Epithelial cell of prostate (primary cell): ENCODE measurements around the gene RPL28.
"Not testable (repeated sequence)": the region's sequence is repeated elsewhere in the genome, so short reads cannot be mapped to it uniquely, and the experiment has no call there.

ENCODE experiments used
- DNase-seq: peaks from one replicate; pipeline ENCODE4 v3.0.0-alpha.2; 2011; ENCODE audit warnings: low read depth, low spot score
- H3K27ac ChIP-seq: fragments of 450-650 bp; 2 replicates; pipeline ENCODE4 v1.5.1; 2017; ENCODE audit warnings: mild to moderate bottlenecking

RPL28 gene

GRCh38 chr19:55418185-55418584, 32.5 kb downstream of the RPL28 start:
- no peak overlapping the region for H3K27ac ChIP-seq
- no peak for DNase-seq

GRCh38 chr19:55419103-55419502, 33.4 kb downstream of the RPL28 start:
- H3K27ac ChIP-seq = no peak overlapping the region
- no peak for DNase-seq

- H3K27ac ChIP-seq = no peak overlapping the region
- DNase-seq = no peak
Observed at GRCh38 chr19:55419624-55420236, 34.0 kb downstream of the RPL28 start.

GRCh38 chr19:55421281-55421680, 35.5 kb downstream of the RPL28 start:
- DNase-seq, H3K27ac ChIP-seq: not testable (repeated sequence)

DNA sequence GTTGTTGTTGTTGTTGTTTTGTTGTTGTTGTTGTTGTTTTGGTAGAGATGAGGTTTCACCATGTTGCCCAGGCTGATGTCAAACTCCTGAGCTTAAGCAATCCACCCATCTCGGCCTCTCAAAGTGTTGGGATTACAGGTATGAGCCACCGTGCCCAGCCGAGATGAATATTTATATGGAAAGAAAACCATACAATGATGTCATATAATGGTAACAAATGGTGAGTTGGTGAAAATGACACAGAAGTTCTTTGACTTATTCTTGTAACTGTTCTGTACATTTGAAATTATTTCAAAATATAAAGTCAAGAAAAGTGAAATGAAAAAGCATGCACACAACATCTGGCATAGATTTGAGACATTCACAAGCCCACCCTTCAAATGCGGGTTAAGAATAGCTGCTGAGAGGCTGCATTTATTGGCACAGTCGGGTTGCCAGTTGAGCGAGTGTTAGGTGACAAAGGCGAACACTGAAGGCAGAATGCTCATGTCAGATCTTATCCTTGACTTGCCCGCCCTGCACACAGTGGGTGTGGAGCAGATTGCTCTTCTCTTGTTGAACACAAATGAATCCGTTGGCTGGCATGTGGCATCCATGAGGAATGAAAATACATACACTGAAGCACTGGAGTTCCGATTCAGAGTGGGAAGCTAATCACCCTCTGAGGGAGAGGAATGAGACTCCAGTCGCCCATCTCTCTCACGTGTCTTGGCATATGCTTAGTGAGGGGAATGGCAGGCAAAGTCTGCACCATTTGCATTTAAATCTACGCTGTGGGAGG, 37.7 kb downstream of the RPL28 start:
- DNase-seq = no peak
- H3K27ac ChIP-seq = no peak overlapping the region

DNA sequence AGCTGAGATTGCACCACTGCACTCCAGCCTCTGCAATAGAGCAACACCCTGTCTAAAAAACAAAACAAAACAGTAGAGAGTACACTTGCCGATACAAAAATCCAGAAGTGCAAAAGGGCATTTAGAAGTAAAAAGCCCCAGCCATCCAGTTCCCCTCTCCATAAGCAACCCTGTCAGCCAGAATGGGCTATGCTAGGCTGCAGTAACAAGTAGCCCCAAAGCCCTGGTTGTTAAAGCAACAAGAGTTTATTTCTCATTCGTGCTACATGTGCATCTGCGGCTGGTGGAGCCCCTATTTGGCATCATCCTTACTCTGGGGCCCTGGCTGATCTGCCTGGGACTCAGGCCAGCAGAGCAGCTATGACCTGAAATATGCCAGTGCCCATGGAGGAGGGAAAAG, 38.8 kb downstream of the RPL28 start:
- no peak for DNase-seq
- no peak overlapping the region for H3K27ac ChIP-seq

DNA sequence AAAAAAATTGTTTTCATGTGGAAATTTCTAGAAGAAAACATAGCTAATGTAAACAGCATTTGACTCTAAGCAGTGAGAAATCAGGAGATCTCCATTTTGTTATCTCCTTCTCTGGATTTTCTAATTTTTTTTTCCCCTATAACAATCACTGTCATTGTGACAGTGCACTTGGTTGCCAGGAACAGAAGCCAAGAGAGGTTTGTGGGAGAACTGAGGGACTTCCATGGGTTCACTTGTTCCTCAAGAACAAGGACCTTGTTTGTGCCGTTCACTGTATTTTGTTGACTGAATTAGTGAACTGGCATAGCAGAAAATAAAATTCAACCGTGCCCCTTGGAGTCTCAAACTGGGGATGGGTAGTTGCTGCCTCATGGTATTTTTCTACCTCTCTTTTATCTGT, 40.3 kb downstream of the RPL28 start:
- DNase-seq = no peak
- no peak overlapping the region for H3K27ac ChIP-seq

DNA sequence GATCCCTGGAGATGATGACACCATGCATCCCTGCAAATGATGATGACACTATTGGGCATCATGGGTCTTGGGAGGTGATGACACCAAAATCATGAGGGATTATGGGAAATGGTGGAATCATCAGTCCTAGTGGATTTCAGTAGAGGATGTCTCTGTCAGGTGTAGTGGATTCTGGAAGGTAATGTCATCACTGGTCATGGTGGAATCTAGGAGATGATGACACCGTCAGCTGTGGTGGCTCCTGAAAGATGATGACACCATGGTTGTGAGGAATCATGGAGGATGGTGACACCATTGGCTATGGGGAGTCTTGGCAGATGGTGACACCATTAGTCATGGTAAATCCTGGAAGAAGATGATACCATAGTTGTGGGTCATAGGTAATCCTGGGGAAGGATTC, 45.5 kb downstream of the RPL28 start:
- no peak for DNase-seq
- H3K27ac ChIP-seq = no peak overlapping the region

- H3K27ac ChIP-seq = no peak overlapping the region
- no peak for DNase-seq
Observed at GRCh38 chr19:55432241-55432959, 46.7 kb downstream of the RPL28 start.

DNA sequence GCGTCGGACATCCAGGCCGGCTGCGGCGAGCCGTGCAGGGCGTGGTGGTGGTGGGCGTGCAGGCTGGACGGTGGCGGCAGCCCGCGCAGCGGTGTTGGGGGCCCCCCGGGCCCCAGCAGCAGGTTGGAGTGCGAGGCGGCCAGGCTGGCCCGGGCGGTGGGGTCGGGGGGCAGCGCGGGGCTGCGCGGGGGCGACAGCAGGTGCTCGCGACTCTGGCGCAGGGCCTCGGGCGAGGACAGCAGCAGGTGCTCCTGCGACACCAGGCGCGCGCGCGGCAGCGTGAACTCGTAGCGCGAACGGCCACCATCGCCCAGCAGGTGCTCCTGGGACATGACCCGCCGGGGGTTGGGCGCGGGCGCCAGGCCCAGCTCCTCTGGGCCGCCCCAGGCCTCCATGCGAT, 47.6 kb downstream of the RPL28 start:
- no peak for DNase-seq
- H3K27ac ChIP-seq = no peak overlapping the region

DNA sequence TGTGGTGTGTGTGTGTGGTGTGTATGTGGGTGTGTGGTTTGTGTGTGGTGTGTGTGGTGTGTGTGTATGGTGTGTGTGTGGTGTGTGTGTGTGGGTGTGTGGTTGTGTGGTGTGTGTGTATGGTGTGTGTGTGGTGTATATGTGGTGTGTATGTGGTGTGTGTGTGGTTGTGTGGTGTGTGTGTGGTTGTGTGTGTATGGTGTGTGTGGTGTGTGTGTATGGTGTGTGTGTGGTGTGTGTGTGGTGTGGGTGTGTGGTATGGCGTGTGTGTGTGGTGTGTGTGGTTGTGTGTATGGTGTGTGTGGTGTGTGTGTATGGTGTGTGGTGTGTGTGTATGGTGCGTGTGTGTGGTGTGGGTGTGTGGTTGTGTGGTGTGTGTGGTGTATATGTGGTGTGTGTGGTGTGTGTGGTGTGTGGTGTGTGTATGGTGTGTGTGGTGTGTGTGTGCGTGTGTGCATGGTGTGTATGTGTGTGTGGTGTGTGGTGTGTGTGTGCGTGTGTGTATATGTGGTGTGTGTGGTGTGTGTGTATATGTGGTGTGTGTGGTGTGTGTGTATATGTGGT, 48.7 kb downstream of the RPL28 start:
- DNase-seq = no peak
- no peak overlapping the region for H3K27ac ChIP-seq

DNA sequence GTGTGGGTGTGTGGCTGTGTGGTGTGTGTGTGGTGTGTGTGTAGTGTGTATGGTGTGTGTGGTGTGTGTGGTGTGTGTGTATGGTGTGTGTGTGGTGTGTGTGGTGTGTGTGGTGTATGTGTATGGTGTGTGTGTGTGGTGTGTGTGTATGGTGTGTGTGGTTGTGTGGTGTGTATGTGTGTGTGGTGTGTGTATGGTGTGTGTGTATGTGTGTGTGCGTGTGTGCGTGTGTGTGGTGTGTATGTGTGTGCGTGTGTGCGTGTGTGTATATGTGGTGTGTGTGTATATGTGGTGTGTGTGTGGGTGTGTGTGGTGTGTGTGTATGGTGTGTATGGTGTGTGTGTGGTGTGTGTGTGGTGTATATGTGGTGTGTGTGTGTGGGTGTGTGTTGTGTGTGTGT, 49.3 kb downstream of the RPL28 start:
- DNase-seq = no peak
- H3K27ac ChIP-seq = no peak overlapping the region

GRCh38 chr19:55436847-55437246, 51.1 kb downstream of the RPL28 start:
- no peak overlapping the region for H3K27ac ChIP-seq
- DNase-seq = no peak

- no peak for DNase-seq
- no peak overlapping the region for H3K27ac ChIP-seq
Observed at GRCh38 chr19:55437410-55437809, 51.7 kb downstream of the RPL28 start.

- DNase-seq = no peak
- no peak overlapping the region for H3K27ac ChIP-seq
Observed at GRCh38 chr19:55439052-55439451, 53.3 kb downstream of the RPL28 start.

DNA sequence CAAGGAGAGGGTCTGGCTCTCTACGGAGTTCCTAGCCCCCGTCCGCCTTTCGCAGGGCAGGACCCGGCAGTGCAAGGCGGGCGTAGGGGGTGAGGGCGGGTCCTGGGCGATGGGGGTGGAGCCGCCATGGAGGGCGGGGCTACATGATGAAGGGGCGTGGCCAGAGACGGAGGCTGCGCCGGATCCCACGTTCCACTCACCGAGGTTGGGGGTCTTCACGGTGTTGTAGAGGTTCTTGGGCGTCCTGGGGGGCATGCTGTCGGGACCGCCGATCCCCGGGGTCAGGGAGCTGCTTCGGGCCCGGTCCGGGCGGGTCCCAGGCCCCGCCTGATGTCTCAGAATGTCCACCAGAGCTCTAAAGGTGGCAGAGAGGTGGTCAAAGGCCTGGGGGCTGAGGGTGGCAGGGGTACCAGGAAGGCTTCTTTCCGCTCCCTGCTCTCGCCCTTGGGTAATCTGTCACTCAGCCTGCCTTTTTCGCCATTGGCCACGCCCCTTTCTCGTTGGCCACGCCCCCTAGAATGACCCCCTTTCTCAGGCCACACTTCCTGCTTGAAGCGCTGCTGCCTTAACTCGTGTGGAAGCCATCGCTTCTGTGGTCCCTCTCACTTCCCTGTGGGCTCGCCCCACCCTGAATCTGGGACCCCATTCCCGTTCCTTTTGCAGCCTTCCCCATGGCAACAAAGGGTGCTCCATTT, 54.8 kb downstream of the RPL28 start:
- no peak for DNase-seq

DNA sequence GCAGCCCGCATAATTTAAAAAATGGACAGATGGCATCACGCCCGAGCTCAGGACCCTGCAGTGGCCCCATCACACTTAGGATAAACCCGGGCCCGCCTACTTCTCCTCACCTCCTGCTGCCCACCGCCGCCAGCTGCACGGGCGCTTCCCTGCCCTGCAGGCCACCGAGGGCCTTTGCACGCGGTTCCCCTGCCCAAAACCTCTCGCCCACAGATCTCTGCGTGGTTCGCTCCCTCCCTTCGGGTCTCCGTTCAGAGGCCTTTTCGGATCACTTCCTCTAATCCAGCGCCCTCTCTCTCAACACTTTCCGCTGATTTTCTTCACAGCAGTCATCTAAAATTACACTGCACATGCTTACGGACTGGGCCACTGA, 55.6 kb downstream of the RPL28 start:
- DNase-seq = no peak

More for the DNA sequence above, 54.8 kb downstream of the RPL28 start:
- H3K27ac ChIP-seq = no peak overlapping the region

DNA sequence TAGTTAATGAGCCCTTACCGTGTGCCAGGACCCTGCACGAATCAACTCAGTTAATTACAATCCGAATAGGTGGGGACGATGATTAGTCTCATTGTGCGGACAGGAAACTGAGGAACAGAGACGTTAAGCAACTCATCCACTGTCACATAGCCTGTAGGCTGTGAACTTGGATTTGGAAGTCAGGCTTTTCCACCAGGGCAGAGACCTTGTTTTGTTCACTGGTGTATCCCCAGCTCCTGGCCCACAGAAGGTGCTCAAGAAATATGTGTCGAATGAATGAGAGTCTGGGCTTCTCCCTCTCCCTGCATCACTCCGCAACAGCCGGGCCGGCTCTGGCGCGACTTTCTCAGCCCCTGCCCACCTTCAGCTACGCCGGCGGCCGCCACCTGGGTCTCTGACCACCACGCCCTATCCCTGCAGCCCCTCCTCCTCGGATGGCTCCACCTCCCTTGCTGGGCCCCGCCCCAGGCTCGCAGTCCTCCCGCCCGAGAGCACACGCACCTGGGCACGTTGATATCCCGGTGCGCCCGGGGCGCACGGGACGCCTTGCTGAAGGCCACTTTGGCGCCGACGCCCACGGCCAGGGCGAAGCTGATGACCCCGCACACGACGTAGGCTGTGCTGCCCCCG, 56.1 kb downstream of the RPL28 start:
- no peak overlapping the region for H3K27ac ChIP-seq
- no peak for DNase-seq

More for the DNA sequence above, 55.6 kb downstream of the RPL28 start:
- H3K27ac ChIP-seq = no peak overlapping the region

GRCh38 chr19:55442372-55442961, 56.7 kb downstream of the RPL28 start:
- DNase-seq = no peak
- H3K27ac ChIP-seq = no peak overlapping the region
